Measurements from ENCODE around the gene IL1RAP.

GRCh38 chr3:190595179-190595795 lies 81.4 kb downstream of the IL1RAP start:
- TF ChIP-seq JUN (IDR thresholded peaks at IDR 0.05; ENCODE audit: borderline replicate concordance, insufficient read depth, insufficient read length, low read depth) (no peak), CTCF (IDR thresholded peaks at IDR 0.05; ENCODE audit: extremely low read depth in 1 of 2, insufficient read depth in 1 of 2, low read depth in 1 of 2, low read length in 2 of 2) (no peak), POLR2A (IDR thresholded peaks at IDR 0.05; ENCODE audit: low read depth, low read length) (no peak), POLR2AphosphoS5 (IDR thresholded peaks at IDR 0.05; ENCODE audit: insufficient read depth, low read depth, low read length) (no peak), MAX (IDR thresholded peaks at IDR 0.05; ENCODE audit: insufficient read depth, insufficient read length) (no peak)

Measured in endothelial cell of umbilical vein (primary cell).